Immature natural killer cell (primary cell): Measurements from ENCODE around the gene SERPINC1. TPM values are rescaled to one million over a fixed set of nuclear protein-coding genes. Genes with fewer than 3 reads are reported as not detected.
"Not testable (repeated sequence)": the region's sequence is repeated elsewhere in the genome, so short reads cannot be mapped to it uniquely, and the experiment has no call there.

Source experiments
- DNase-seq, 3 donors: peaks; one replicate each; pipeline ENCODE4 v3.0.0; 2022; ENCODE audit warnings: mixed read lengths in 1 of 3
- H3K27ac Mint-ChIP-seq, 6 donors: one replicate each; pipeline ENCODE4 v1.8.0; 2020; ENCODE audit warnings: mixed read lengths in 6 of 6, mild to moderate bottlenecking in 5 of 6, inconsistent platforms in 4 of 6, moderate library complexity in 3 of 6
- H3K27me3 Mint-ChIP-seq, 3 donors: one replicate each; pipeline ENCODE4 v1.8.0; 2020 to 2021; ENCODE audit warnings: low read depth in 3 of 3, mild to moderate bottlenecking in 3 of 3, mixed read lengths in 3 of 3, moderate library complexity in 3 of 3, inconsistent platforms in 1 of 3
- H3K36me3 Mint-ChIP-seq, 3 donors: one replicate each; pipeline ENCODE4 v1.8.0; 2020; ENCODE audit warnings: mixed read lengths in 3 of 3, inconsistent platforms in 2 of 3, mild to moderate bottlenecking in 2 of 3
- H3K4me1 Mint-ChIP-seq, 2 donors: one replicate each; pipeline ENCODE4 v1.8.0; 2020; ENCODE audit warnings: inconsistent platforms in 2 of 2, mild to moderate bottlenecking in 2 of 2, mixed read lengths in 2 of 2, moderate library complexity in 1 of 2
- H3K4me3 Mint-ChIP-seq, 5 donors: one replicate each; pipeline ENCODE4 v1.8.0; 2020; ENCODE audit warnings: mild to moderate bottlenecking in 5 of 5, mixed read lengths in 5 of 5, inconsistent platforms in 3 of 5, moderate library complexity in 3 of 5
- H3K9me3 Mint-ChIP-seq, 6 donors: one replicate each; pipeline ENCODE4 v1.8.0; 2020; ENCODE audit warnings: mild to moderate bottlenecking in 6 of 6, mixed read lengths in 6 of 6, inconsistent platforms in 4 of 6, moderate library complexity in 3 of 6
- polyA plus RNA-seq, 3 donors: library from polyadenylated mRNA; unstranded; fragments of 300-500 nt; fragmentation: Illumina TruSeq; gene quantifications; one replicate each; pipeline ENCODE4 v1.2.3, GENCODE V29; 2021

Gene SERPINC1
- polyA plus RNA-seq, 3 donors from 2014 or later, result 0.62 TPM; not detected in 2

- no peaks in the 10 kb centered on the region for H3K9me3 Mint-ChIP-seq
- peaks cover 35 to 44% of the 10 kb centered on the region in 2 donors for H3K4me1 Mint-ChIP-seq
- H3K36me3 Mint-ChIP-seq, result peaks cover 17 to 31% (median 28%) of the 10 kb centered on the region in 3 donors
- no peaks in the 10 kb centered on the region for H3K27me3 Mint-ChIP-seq
- no peak overlapping the region for H3K4me3 Mint-ChIP-seq
- H3K27ac Mint-ChIP-seq, result peak overlapping the region in 1 of 6 donors; percentile 7
- no peak for DNase-seq
Observed at GRCh38 chr1:173884701-173885100, 32.4 kb downstream of the SERPINC1 start.

GRCh38 chr1:173881117-173881516 is 36.0 kb downstream of the SERPINC1 start:
- not testable (repeated sequence) for H3K27me3 Mint-ChIP-seq, H3K4me3 Mint-ChIP-seq, DNase-seq, H3K9me3 Mint-ChIP-seq, H3K27ac Mint-ChIP-seq
- peaks cover 15 to 32% (median 27%) of the 10 kb centered on the region in 3 donors for H3K36me3 Mint-ChIP-seq
- peaks cover 9 to 13% of the 10 kb centered on the region in 2 donors for H3K4me1 Mint-ChIP-seq

GRCh38 chr1:173878251-173878650 is 38.9 kb downstream of the SERPINC1 start:
- Mint-ChIP-seq H3K27me3 (no peaks in the 10 kb centered on the region), H3K4me3 (no peak overlapping the region), H3K27ac (no peak overlapping the region), H3K36me3 (peaks cover 19 to 37% (median 32%) of the 10 kb centered on the region in 3 donors), H3K9me3 (no peaks in the 10 kb centered on the region), H3K4me1 (peaks cover 4 to 9% of the 10 kb centered on the region in 2 donors)
- DNase-seq, result no peak

- no peaks in the 10 kb centered on the region for H3K27me3 Mint-ChIP-seq
- peak overlapping the region in 1 of 6 donors; percentile 23 for H3K27ac Mint-ChIP-seq
- H3K36me3 Mint-ChIP-seq, result peaks cover 21 to 44% (median 33%) of the 10 kb centered on the region in 3 donors
- H3K9me3 Mint-ChIP-seq, result no peaks in the 10 kb centered on the region
- peaks cover 14 to 16% of the 10 kb centered on the region in 2 donors for H3K4me1 Mint-ChIP-seq
- H3K4me3 Mint-ChIP-seq, result no peak overlapping the region
- no peak for DNase-seq
Observed at GRCh38 chr1:173876732-173877131, 40.4 kb downstream of the SERPINC1 start.

- no peak for DNase-seq
- Mint-ChIP-seq H3K9me3 (no peaks in the 10 kb centered on the region), H3K36me3 (peaks cover 21 to 35% (median 25%) of the 10 kb centered on the region in 3 donors), H3K27ac (peak overlapping the region; percentile 89 to 100 (median 96)), H3K27me3 (peaks cover 7 to 17% (median 8%) of the 10 kb centered on the region in 3 donors), H3K4me3 (peak overlapping the region in 3 of 5 donors; percentile 38 to 96 (median 94)), H3K4me1 (peaks cover 55 to 59% of the 10 kb centered on the region in 2 donors)
Observed at GRCh38 chr1:173871500-173871899, 45.6 kb downstream of the SERPINC1 start.

- H3K4me3 Mint-ChIP-seq, result peak overlapping the region; percentile 53 to 99 (median 94)
- H3K36me3 Mint-ChIP-seq, result peaks cover 22 to 35% (median 25%) of the 10 kb centered on the region in 3 donors
- DNase-seq, result no peak
- peaks cover 7 to 17% (median 8%) of the 10 kb centered on the region in 3 donors for H3K27me3 Mint-ChIP-seq
- H3K9me3 Mint-ChIP-seq, result no peaks in the 10 kb centered on the region
- H3K27ac Mint-ChIP-seq, result peak overlapping the region; percentile 89 to 100 (median 96)
- peaks cover 59 to 63% of the 10 kb centered on the region in 2 donors for H3K4me1 Mint-ChIP-seq
Observed at GRCh38 chr1:173871091-173871490, 46.0 kb downstream of the SERPINC1 start.

- Mint-ChIP-seq H3K36me3 (peaks cover 22 to 36% (median 22%) of the 10 kb centered on the region in 3 donors), H3K4me3 (peak overlapping the region; percentile 53 to 99 (median 94))
Observed at GRCh38 chr1:173870252-173871075, 46.7 kb downstream of the SERPINC1 start.

GRCh38 chr1:173869021-173869359 is 48.1 kb downstream of the SERPINC1 start:
- peaks cover 7 to 17% (median 8%) of the 10 kb centered on the region in 3 donors for H3K27me3 Mint-ChIP-seq
- H3K36me3 Mint-ChIP-seq, result peaks cover 28 to 45% (median 31%) of the 10 kb centered on the region in 3 donors
- peak overlapping the region; percentile 89 to 100 (median 96) for H3K27ac Mint-ChIP-seq
- no peaks in the 10 kb centered on the region for H3K9me3 Mint-ChIP-seq
- no peak for DNase-seq
- peaks cover 70 to 84% of the 10 kb centered on the region in 2 donors for H3K4me1 Mint-ChIP-seq
- H3K4me3 Mint-ChIP-seq, result peak overlapping the region; percentile 94 to 99 (median 96)

More at GRCh38 chr1:173870252-173871075, 46.7 kb downstream of the SERPINC1 start:
- DNase-seq, result peak; percentile 53 to 71 (median 54)
- no peaks in the 10 kb centered on the region for H3K9me3 Mint-ChIP-seq
- peak overlapping the region; percentile 89 to 100 (median 96) for H3K27ac Mint-ChIP-seq
- peaks cover 64 to 69% of the 10 kb centered on the region in 2 donors for H3K4me1 Mint-ChIP-seq
- peaks cover 7 to 17% (median 8%) of the 10 kb centered on the region in 3 donors for H3K27me3 Mint-ChIP-seq

GRCh38 chr1:173868266-173869020 is 48.7 kb downstream of the SERPINC1 start, which contains the start of gene ZBTB37:
ZBTB37 (plus strand) TSS chr1:173868380; CDS start chr1:173870226, 1,846 bp downstream.
- H3K27me3 Mint-ChIP-seq, result peaks cover 7 to 17% (median 8%) of the 10 kb centered on the region in 3 donors
- peak within 1 kb of the TSS; percentile 94 to 99 (median 96) for H3K4me3 Mint-ChIP-seq
- no peaks in the 10 kb centered on the region for H3K9me3 Mint-ChIP-seq
- peaks cover 25 to 49% (median 33%) of the 10 kb centered on the region in 3 donors for H3K36me3 Mint-ChIP-seq
- peaks cover 72 to 88% of the 10 kb centered on the region in 2 donors for H3K4me1 Mint-ChIP-seq
- peak within 1 kb of the TSS; percentile 89 to 100 (median 98) for H3K27ac Mint-ChIP-seq
- DNase-seq, result no peak

- DNase-seq, result peak; percentile 96 to 97 (median 96)
- peak within 1 kb of the TSS; percentile 94 to 99 (median 96) for H3K4me3 Mint-ChIP-seq
- H3K27ac Mint-ChIP-seq, result peak within 1 kb of the TSS; percentile 89 to 100 (median 98)
- peaks cover 22 to 46% (median 29%) of the 10 kb centered on the region in 3 donors for H3K36me3 Mint-ChIP-seq
- H3K9me3 Mint-ChIP-seq, result no peaks in the 10 kb centered on the region
- peaks cover 67 to 84% of the 10 kb centered on the region in 2 donors for H3K4me1 Mint-ChIP-seq
- H3K27me3 Mint-ChIP-seq, result peaks cover 7 to 17% (median 8%) of the 10 kb centered on the region in 3 donors
Observed at GRCh38 chr1:173867753-173868265, 49.3 kb downstream of the SERPINC1 start, which contains the start of gene GAS5. GAS5 (minus strand) TSS chr1:173867989.

GRCh38 chr1:173867141-173867752 is 49.9 kb downstream of the SERPINC1 start:
- peaks cover 64 to 79% of the 10 kb centered on the region in 2 donors for H3K4me1 Mint-ChIP-seq
- H3K4me3 Mint-ChIP-seq, result peak overlapping the region; percentile 90 to 99 (median 94)
- no peak for DNase-seq
- H3K27me3 Mint-ChIP-seq, result peaks cover 7 to 17% (median 8%) of the 10 kb centered on the region in 3 donors
- H3K27ac Mint-ChIP-seq, result peak overlapping the region; percentile 89 to 100 (median 96)
- no peaks in the 10 kb centered on the region for H3K9me3 Mint-ChIP-seq
- H3K36me3 Mint-ChIP-seq, result peaks cover 22 to 43% (median 29%) of the 10 kb centered on the region in 3 donors

GRCh38 chr1:173866413-173867115 is 50.6 kb downstream of the SERPINC1 start:
- Mint-ChIP-seq H3K27me3 (peaks cover 7 to 17% (median 8%) of the 10 kb centered on the region in 3 donors), H3K4me3 (peak overlapping the region; percentile 90 to 99 (median 94)), H3K9me3 (no peaks in the 10 kb centered on the region), H3K36me3 (peaks cover 22 to 45% (median 33%) of the 10 kb centered on the region in 3 donors), H3K4me1 (peaks cover 61 to 74% of the 10 kb centered on the region in 2 donors), H3K27ac (peak overlapping the region; percentile 89 to 100 (median 96))
- DNase-seq, result no peak
